Heart left ventricle (tissue), 13 donors: ENCODE measurements around the gene LENG9.

Experiments used
- POLR2A ChIP-seq, 2 donors: fragments of 450-650 bp; IDR thresholded peaks; one replicate each; pipeline ENCODE4 v1.6.1; 2017; ENCODE audit warnings: antibody characterized with exemption in 2 of 2, mild to moderate bottlenecking in 2 of 2, moderate library complexity in 2 of 2
- TF ChIP-seq, protein P1 (sequence below), 12 donors: fragments of 200-600 bp; sonication (generic) in 4 of 12; IDR thresholded peaks; one replicate each; pipeline versions ENCODE4 v1.5.0 to v1.8.0; 2018 to 2022; ENCODE audit warnings: antibody characterized with exemption in 12 of 12, mild to moderate bottlenecking in 5 of 12
- donor health status: ischemic (EF 13 %, LVEDD 7.1; RV severe dilation, severe dysfunction).
- donor health status: DM: no; HTN: yes; CAD: no.
- donor health status: DM: no; HTN: no; CAD: no.
- donor health status: ischemic (EF 25% LVEDD 6.9; RV normal size, moderate dysfunction).
- donor health status: ischemic (EF 25% LVEDD 5.7; RV mildly dilated, moderate dysfunction).
- donor health status: ischemic (EF 35%, LVEDD 5.7; RV mildly dilated, moderate dysfunction).
- donor health status: nonischemic (EF 11% LVEDD 7.7; RV severe dilation, severe dysfunction).
- donor health status: DM: yes; HTN: yes; CAD: no.
- donor health status: PGD.
- donor health status: ischemic (EF 29% LVEDD 5.4; RV normal size, mild dysfunction).
- donor health status: nonischemic (EF 23%, LVEDD 6.1; RV moderate dilation, normal function).

DNA sequence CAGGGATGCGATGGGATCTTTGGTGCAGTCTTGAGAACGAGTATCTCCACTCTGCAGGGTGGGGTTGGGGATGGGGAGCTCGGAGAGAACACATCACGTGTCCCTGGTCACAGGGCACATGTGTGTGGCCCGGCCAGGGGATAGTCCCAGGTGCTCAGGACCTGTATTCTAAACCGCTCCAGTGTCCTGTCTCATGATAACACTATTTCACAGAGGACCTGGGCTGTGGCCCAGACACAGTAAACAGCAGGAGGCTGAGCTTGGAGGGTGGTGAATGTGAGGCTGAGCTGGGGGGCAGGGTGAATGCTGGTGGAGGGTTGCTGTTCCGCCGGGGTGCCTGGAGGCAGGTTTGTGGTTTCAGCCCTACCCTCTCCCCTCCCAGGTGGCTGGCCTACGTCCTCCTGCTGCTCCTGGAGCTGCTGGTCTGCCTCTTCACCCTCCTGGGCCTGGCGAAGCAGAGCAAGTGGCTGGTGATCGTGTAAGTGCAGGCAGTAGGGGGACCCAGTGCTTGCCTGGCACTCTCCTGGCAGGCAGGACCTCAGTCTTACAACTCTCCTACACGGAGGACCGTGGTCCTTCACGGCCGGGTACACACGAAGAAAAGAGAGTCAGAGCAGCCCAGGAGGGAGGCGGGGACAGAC, 37.2 kb downstream of the LENG9 start:
- TF ChIP-seq, protein P1, sequence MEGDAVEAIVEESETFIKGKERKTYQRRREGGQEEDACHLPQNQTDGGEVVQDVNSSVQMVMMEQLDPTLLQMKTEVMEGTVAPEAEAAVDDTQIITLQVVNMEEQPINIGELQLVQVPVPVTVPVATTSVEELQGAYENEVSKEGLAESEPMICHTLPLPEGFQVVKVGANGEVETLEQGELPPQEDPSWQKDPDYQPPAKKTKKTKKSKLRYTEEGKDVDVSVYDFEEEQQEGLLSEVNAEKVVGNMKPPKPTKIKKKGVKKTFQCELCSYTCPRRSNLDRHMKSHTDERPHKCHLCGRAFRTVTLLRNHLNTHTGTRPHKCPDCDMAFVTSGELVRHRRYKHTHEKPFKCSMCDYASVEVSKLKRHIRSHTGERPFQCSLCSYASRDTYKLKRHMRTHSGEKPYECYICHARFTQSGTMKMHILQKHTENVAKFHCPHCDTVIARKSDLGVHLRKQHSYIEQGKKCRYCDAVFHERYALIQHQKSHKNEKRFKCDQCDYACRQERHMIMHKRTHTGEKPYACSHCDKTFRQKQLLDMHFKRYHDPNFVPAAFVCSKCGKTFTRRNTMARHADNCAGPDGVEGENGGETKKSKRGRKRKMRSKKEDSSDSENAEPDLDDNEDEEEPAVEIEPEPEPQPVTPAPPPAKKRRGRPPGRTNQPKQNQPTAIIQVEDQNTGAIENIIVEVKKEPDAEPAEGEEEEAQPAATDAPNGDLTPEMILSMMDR (IDR thresholded peaks at IDR 0.05) = no peak
- TF ChIP-seq POLR2A (IDR thresholded peaks at IDR 0.05) = no peak
